Measurements from ENCODE around the gene MARCHF5.

- TF ChIP-seq CTCF (conservative IDR thresholded peaks at IDR 0.05) (no peak), EZH2 (IDR thresholded peaks at IDR 0.05; ENCODE audit: low read depth) (no peak)
These were observed 13.1 kb downstream of the MARCHF5 start for GRCh38 chr10:92304061-92304460.

Measured in PC-9 (cell line).